Astrocyte of the hippocampus (primary cell): Measurements from ENCODE around the gene ENO2.
"Not testable (repeated sequence)": the region's sequence is repeated elsewhere in the genome, so short reads cannot be mapped to it uniquely, and the experiment has no call there.

Experiments
- DNase-seq: peaks from one replicate; pipeline ENCODE4 v3.0.0; 2011; ENCODE audit warnings: low read depth, low spot score

The ENO2 gene

DNA sequence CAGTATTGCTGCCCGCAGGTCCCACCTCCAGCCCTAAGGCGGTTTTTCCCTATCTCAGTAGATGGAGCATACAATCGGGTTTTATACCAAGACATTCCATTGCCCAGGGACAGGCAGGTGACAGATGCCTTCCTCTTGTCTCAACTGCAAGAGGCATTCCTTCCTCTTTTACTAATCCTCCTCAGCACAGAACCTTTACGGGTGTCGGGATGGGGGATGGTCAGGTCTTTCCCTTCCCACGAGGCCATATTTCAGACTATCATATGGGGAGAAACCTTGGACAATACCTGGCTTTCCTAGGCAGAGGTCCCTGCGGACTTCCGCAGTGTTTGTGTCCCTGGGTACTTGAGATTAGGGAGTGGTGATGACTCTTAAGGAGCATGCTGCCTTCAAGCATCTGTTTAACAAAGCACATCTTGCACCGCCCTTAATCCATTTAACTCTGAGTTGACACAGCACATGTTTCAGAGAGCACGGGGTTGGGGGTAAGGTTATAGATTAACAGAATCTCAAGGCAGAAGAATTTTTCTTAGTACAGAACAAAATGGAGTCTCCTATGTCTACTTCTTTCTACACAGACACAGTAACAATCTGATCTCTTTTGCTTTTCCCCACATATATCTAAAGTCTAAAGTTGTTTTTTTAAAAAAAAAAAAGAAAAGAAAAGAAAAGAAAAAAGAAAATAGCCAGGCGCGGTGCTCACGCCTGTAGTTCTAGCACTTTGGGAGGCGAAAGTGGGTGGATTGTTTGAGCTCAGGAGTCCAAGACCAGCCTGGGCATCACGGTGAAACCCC, 28.0 kb upstream of the ENO2 start:
- not testable (repeated sequence) for DNase-seq

DNA sequence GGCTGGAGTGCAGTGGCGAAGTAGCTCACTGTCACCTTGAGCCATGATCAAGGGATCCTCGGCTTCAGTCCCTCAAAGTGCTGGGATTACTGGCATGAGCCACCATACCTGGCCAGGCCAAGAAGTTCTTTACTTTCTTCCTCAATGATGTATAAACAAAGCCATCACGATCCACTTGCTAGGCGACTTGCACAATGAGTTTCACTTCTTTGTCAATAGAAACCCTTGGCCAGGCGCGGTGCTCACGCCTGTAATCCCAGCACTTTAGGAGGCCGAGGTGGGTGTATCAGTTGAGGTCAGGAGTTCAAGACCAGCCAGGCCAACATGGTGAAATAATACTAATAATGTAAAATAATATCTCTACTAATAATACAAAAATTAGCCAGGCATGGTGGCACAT, 26.9 kb upstream of the ENO2 start:
- DNase-seq = no peak

GRCh38 chr12:6888360-6888759, 26.0 kb upstream of the ENO2 start:
- no peak for DNase-seq

GRCh38 chr12:6888794-6889193, 25.6 kb upstream of the ENO2 start:
- DNase-seq = not testable (repeated sequence)

DNA sequence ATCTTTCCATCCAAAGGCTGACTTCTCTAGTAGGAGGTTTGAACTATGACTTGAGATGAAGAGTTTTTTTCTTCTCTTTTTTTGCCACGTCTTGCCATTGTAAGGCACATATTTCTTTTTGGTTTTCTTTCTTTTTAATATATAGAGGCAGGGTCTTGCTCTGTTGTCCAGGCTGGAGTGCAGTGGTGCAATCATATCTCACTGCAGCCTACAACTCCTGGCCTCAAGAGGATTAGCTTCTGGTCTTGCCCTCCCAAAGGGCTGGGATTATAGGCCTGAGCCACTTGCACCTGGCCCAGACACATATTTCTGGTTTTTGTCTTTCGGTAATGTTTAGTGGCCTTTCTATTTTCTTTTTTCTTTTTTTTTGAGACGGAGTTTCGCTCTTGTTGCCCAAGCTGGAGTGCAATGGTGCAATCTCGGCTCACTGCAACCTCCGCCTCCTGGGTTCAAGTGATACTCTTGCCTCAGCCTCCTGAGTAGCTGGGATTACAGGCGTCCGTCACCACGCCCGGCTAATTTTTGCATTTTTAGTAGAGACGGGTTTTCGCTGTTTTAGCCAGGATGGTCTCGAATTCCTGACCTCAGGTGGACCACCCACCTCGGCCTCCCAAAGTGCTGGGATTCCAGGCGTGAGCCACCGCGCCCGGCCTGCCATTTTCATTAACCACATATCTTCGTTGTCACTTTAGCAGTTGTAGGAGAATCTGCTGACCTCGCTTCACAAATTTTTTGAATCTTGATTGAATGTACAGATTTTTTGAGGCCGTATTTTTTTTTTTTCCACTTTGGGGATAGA, 24.4 kb upstream of the ENO2 start:
- not testable (repeated sequence) for DNase-seq

DNA sequence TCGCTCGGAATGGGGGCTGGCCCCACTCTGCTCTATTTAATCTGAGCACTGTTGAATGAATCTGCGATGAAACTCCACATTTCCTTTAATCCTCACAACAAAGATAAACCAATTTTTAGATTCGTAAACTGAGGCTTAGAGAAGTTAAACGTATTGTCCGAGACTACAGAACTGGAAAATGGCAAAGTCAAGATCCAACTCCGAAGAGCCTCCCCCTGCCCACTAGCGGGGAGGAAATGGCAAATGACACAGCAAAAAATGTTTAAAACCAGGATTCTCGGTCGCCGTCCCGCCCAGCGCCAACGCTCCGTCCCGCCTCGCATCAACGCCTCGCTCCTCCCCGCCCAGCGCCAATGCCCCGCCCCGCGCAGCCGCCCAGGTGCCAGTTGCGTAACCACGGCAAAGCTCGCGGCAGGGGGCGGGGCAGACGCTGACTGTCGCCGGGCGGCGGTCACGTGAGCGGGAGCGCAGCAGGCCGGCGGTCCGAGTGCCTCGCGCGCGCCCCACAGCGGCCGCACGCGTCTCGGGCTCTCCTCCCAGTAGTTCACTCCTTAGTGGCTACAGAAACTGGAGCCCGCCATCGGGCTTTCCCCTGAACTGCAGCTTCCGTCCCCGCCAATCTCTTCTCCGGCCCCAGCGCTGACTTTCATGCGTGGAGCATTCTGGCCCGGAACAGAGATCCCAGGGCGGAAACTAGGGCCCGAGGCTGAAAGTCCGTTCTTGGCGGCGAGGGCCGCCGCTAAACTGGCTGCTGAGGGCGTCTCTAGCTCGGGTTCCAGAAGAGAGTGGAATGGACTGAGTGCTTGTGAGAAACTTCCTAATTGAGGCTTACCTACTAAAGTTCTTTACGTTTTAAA, 23.4 kb upstream of the ENO2 start:
- DNase-seq = peak; percentile 99

DNA sequence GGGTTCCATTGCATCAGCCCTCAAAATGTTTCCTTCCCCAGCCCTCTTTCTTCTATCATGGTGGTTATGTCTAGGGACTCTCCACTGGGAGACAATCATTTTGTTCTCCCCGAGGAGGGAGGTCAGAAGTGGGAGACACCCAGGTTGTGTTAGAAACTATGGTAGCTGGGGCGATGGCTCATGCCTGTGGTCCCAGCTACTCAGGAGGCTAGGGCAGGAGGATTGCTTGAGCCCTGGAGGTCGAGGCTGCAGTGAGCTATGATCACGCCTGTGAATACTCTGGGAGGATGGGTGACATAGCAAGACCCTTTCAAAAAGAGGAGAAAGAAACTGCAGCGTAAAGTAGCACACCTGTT, 22.8 kb upstream of the ENO2 start:
- no peak for DNase-seq

- not testable (repeated sequence) for DNase-seq
Measured at GRCh38 chr12:6892683-6893082, 21.7 kb upstream of the ENO2 start.

DNA sequence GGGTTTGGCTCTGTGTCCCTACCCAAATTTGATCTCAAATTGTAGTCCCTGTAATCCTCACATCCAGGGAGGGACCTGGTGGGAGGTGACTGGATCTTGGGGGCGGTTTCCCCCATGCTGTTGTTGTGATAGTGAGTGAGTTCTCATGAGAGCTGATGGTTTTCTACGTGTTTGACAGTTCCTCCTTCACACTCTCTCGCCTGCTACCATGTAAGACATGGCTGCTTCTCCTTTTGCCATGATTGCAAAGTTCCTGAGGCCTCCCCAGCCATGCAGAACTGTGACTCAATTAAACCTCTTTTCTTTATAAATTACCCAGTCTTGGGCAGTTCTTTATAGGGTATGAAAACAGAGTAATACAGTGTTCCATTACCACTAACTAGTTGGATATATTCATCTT, 20.1 kb upstream of the ENO2 start:
- DNase-seq = no peak

DNA sequence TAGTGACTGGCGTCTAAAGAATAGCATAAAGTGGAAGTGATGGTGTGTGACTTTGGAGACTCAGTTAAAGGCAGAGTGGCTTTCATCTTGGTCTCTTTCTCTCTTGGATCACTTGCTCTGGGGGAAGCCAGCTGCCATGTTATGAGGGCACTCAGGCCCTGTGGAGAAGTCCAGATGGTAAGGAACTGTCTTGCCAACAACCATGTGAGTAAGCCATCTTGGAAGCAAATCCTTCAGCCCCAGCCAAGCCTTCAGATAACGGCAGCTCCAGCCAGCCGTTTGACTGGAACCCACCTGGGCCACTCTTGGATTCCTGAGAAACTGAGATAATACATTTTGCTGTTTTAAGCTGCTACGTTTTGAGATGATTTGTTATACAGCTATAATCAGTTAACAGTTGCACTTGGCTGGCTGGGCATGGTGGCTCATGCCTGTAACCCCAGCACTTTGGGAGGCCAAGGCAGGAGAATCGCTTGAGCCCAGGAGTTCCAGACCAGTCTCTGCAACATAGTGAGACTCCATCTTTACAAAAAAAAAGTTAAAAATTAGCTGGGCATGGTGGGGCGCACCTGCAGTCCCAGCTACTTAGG, 17.4 kb upstream of the ENO2 start:
- DNase-seq = no peak

DNA sequence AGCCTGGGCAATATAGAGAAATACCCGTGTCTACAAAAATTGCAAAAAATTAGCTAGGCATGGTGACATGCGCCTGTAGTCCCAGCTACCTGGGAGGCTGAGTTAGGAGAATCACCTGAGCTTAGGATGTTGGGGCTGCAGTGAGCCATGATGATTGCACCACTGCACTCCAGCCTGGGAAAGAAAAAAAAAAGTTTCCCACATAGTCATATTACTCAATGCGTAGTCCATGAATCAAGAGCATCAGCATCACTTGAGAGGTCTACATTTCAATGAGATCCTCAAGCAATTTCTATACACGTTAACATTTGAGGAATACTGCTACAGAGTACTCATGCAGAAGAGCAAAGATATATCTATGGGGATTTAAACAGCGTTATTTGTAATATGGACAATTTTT, 15.0 kb upstream of the ENO2 start:
- DNase-seq = no peak

DNA sequence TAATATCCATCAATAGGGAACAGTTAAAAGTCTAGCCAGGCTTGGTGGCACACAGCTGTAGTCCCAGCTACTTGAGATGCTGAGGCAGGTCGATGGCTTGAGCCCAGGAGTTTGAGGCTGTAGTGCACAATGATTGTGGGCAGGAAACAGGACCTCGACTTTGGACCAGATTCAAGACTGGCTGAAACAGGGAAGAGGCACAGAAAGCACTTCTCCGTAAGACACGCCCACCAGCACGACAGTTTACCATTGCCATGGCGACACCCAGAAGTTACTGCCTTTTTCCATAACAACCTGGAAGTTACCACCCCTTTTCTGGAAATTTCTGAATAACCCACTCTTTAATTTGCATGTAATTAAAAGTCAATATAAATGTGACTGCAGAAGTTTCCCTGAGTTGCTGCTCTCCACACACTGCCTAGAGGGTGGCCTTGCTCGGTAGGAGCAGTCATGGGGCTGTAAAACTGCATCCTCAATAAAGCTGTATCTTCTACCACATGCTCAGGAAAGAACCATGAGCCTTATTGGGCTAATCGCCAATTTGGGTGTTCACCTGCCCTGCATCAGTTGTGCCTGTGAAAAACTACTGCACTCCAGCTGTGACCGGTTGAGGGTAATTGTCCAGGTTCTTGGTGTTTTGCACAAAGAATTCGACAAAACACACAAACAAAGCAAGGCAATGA, 14.4 kb upstream of the ENO2 start:
- DNase-seq = peak; percentile 92

DNA sequence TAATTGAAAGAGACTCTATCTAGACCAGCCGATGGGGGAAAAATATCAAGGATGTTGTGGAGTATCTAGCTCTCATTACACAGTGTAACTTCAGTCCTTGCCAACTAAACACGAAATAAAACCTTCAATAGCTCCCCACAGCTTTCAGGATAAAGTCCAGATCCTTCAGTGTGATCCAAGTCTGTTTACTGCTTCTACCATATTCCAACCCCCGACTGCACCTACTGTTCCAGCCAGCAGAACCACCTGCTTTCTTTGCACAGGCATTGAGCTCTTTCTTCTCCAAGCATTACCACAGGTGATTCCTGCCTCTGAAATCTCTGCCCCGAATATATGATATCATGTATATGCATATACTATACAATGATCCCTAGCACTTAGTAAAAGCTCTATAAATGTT, 11.9 kb upstream of the ENO2 start:
- DNase-seq = no peak

DNA sequence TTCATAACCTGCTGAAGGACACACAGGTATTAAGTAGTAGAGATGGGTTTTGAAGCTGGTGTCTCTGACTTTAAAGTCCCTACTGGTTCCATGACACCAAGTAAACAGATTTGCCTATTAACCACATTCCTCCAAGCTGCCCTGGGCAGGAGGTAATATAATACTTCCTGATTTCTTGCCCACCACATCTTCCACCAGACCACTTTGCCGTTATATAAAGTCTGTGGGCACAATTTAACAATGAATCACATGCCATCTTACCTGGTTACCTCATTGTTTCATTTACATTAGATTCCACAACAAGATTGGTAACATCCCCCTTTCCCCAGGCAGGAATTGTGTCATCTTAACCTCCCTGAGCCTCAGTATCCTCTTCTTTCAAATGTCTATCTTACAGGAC, 10.7 kb upstream of the ENO2 start:
- DNase-seq = no peak

DNA sequence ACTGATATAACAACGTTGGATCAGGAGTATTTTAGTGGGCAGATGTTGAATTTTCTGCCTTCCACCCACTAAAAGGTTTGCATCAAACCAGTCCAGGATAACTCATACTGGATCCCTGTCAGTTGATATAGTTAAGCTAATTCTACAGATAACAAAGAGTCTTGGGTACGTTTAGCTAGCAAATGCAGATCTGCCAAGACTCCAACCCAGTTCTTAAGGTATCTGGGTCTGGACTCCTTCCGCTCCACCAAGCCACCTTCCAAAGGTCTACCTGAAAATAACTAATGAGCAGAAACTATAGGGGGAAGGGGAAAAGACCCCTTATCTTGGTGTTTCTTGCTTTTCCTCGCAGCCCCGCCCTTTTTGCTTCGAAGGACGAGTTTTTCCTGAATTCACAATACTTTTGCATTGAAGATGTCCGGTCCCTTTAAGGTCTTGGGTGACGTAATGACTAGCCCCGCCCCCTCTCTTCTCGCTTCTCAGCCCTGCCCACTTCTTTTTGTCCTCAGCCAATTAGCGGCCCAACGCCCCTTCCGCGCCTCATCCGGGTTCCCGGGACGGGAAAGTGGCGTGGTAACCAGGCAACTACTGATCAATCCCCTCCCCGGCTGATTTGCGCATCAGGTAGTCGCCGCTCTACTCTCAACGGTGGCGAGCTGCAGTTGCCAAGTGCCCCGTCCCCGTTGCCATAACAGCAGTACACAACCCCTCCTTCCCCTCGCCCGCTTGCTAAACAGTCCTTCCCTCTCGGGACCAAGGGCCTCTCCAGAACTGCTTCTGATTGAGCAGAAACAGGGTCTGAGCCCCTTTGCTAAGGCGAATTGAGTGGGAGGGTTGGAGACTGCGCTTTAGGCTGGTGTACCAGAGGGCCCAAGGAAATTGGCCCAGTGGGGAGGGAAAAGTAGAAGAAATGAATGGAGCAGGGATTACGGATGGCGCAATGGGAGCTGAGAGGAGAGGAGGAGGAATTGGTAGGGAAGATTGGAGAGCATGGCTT, 9.8 kb upstream of the ENO2 start, which contains the start of gene LRRC23:
TSS of gene LRRC23 (plus strand) at position 543 of the 997 bp plus-strand sequence. CDS start 812 bp downstream, outside the sequence.
- DNase-seq = peak; percentile 98

DNA sequence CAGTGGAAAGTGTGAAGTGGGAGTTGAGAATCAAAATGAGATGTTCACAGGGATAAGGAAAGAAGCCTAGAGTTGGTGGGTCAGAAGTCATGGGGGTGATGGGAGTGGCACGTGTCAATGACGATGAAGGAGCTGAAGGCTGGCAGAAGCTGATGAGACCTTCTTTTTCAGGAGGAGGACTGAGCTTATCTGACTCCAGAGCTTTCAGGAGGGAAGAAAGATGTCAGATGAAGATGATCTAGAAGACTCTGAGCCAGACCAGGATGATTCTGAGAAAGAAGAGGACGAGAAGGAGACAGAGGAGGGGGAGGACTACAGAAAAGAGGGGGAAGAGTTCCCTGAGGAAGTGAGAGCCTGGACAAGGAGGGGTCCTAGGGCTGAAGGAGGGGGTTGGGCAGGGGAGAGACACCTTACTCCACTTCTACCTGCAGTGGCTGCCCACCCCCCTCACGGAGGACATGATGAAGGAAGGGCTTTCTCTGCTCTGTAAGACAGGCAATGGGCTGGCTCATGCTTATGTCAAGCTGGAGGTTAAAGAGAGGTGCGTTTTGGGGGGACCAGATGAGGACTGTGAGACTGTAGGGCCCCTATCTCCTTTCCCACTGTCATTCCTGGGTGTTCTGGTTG, 8.9 kb upstream of the ENO2 start:
- DNase-seq = no peak

- DNase-seq = not testable (repeated sequence)
Measured at GRCh38 chr12:6908141-6908540, 6.2 kb upstream of the ENO2 start.

DNA sequence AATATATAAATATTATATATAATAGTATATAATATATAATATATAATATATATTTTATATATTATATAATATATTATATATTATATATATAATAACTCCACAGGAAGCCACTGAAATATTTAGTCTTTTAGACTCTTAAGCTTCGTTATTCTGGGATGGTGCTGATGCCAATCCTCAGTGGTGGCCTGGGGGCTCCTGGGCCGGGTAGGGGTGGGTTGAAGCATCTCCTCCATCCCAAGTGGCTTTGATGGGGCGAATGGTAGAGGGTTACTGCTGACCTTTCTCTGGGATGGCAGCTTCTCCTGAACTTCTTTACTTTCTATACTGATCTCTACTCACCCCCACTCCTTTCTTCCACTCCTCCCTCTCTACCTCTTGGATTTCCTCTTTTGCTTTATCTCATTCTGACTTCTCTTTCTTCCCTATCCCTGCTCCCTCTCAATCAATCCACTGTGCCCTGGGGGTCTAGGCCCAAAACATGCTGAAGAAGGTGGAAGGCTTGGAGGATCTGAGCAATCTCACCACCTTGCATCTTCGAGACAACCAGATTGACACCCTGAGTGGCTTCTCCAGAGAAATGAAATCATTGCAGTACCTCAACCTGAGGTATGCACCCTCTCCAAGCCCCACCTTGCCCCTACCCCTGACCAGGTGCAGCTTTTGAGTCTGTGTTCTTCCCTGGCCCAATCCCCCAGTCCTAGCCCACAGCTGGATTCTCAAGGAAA, 4.8 kb upstream of the ENO2 start:
- no peak for DNase-seq
